Activated CD4-positive, alpha-beta T cell treated with anti-CD3 and anti-CD28 coated beads, Interleukin-2, amount 50 U/mL, for 4 hours (primary cell): ENCODE data around the gene LDLRAD4.

Experiments
- DNase-seq, 2 experiments: peaks; one replicate each; pipeline ENCODE4 v3.0.0-alpha.2; 2020

The LDLRAD4 gene

DNA sequence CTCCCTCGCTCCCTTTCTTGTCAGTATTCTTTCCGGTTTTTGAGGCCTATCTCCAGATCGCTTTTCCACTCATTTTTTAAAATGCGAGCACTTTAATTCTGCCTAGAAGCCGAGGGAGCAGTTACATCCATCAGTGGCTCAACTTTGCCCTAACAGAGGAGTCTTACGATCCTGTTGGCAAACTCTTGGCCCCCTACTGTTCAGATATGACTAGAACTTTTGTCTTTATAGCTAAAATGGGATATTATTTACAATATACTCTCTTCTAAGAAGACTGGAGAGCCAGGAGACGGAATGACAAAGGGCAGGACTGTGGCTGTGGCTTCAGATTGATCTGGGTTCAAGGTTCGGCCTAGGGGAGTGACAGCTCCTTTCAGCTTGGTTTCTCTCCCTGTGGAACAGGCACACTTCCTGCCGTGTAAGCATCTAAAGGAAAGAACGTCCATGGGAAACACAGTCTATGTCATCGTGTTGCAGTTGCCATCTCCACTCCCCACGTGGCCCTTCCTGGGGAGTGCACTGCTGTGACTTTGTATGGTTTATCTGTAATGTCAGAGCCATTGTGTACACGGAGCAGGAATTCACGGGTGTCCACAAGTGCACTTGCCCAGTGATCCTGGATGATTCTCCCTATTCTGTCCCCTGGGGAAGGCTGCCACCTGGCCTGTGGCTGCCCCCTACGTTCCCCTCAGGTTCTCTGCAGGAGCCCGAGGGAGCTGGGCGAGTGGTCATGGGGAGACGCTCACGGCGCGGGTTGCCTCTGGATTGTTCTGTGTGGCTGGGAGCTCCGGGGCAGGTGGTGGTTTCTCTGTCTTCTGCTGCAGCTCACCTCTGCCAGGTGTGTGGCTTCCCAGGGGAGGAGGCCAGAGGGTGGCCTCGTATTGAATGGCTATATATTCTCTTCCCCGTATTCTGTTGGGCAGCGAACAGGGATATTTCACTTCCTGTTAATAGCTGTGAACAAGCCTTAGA, 222.0 kb downstream of the LDLRAD4 start:
- no peak for DNase-seq

GRCh38 chr18:13441736-13442135, 223.2 kb downstream of the LDLRAD4 start:
- DNase-seq = no peak

- DNase-seq = no peak
Measured at GRCh38 chr18:13442451-13442850, 223.9 kb downstream of the LDLRAD4 start.

DNA sequence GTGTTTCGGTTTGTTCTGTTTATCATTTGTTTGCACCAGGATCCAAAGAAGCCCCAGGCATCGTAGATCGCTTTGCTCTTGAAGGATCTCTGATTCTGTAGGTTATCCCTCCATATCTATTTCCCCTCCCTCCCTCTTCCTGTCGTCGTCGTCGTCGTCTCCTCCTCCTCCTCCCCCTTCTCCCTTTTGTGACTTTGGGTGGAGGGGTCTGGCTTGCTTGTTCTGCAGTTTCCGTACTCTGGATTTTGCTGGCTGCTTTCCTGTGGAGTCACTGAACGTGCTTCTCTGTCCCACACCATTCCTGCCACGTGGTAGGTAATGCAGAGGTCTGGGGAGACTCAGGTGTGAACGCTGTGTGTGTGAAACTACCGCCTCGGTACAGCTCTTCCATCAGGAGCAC, 225.0 kb downstream of the LDLRAD4 start:
- DNase-seq = no peak

- DNase-seq = no peak
Measured at GRCh38 chr18:13444430-13445240, 226.1 kb downstream of the LDLRAD4 start.

GRCh38 chr18:13445241-13445897, 226.8 kb downstream of the LDLRAD4 start:
- no peak for DNase-seq

GRCh38 chr18:13446024-13446423, 227.5 kb downstream of the LDLRAD4 start:
- no peak for DNase-seq

- no peak for DNase-seq
Measured at GRCh38 chr18:13446610-13447461, 228.3 kb downstream of the LDLRAD4 start.

GRCh38 chr18:13447621-13448334, 229.2 kb downstream of the LDLRAD4 start:
- no peak for DNase-seq

GRCh38 chr18:13448335-13448795, 229.8 kb downstream of the LDLRAD4 start:
- DNase-seq = no peak

DNA sequence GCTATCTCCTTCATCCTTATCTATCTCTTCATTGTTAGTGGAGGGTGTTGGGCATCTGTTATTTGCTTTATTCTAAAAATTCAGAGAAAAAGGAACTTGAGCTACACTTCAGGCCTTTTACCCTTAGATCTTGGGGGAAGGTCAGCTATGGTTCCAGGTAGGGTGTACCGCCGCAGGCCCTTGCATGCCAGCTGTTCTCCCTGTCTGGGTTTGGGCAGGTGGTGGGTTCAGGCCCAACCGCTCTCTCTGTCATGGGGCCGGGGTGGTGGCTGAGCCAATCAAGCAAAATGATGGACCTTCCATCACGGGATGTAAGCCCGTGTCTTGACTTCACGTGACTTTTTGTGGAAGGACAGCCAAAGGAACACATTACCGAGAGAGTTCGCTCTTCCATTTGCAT, 231.1 kb downstream of the LDLRAD4 start:
- DNase-seq = no peak

GRCh38 chr18:13450289-13451212, 232.0 kb downstream of the LDLRAD4 start:
- no peak for DNase-seq

- DNase-seq = no peak
Measured at GRCh38 chr18:13451213-13451540, 232.6 kb downstream of the LDLRAD4 start.

- DNase-seq = no peak
Measured at GRCh38 chr18:13451661-13452387, 233.3 kb downstream of the LDLRAD4 start.

- DNase-seq = no peak
Measured at GRCh38 chr18:13452388-13452811, 233.8 kb downstream of the LDLRAD4 start.

GRCh38 chr18:13452871-13453680, 234.5 kb downstream of the LDLRAD4 start:
- DNase-seq = no peak

- DNase-seq = no peak
Measured at GRCh38 chr18:13453714-13454113, 235.2 kb downstream of the LDLRAD4 start.

DNA sequence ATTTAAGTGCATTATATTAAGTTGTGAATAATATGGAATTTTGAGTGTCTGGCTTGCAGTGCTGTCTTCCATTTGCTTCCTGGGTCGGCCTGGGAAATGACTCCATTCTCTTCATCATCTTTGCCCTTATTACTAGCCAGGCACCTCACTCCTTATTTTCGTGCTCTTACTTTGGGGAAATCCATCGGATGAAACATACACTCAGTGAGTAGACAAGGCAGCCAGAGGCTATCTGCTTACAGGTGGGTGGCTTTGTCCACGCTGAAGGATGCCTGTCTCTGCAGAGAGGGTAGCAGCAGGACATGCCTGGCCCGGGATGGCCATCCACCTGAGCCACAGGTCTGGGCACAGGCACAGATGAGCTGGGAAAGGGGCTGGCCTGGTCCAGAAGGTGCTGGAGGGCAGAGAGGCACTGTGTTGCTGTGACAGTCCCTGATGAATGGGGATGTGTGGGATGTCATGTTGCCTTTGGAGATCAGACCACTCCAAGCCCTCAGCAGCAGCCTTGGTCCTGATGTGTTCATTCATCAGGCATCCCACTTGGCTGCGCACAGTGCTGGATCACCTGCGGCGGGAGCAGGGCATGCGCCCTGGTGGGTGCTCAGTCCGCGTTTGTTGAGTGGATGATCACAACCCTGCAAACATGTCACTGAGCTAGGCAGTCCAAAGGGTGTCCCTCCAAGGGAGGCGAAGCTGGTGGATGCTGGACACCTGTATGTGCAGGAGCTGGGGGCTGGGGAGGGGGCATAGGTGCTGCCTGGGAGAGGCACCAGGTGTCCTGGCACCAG, 236.0 kb downstream of the LDLRAD4 start:
- no peak for DNase-seq
